Measurements from ENCODE around the gene PELI2. TPM values are rescaled to one million over a fixed set of nuclear protein-coding genes. Genes with fewer than 3 reads are reported as not detected.

Gene PELI2
- total RNA-seq, 4 donors from 2014 or later: 10.0 to 17.0 (median 13.2) TPM

DNA sequence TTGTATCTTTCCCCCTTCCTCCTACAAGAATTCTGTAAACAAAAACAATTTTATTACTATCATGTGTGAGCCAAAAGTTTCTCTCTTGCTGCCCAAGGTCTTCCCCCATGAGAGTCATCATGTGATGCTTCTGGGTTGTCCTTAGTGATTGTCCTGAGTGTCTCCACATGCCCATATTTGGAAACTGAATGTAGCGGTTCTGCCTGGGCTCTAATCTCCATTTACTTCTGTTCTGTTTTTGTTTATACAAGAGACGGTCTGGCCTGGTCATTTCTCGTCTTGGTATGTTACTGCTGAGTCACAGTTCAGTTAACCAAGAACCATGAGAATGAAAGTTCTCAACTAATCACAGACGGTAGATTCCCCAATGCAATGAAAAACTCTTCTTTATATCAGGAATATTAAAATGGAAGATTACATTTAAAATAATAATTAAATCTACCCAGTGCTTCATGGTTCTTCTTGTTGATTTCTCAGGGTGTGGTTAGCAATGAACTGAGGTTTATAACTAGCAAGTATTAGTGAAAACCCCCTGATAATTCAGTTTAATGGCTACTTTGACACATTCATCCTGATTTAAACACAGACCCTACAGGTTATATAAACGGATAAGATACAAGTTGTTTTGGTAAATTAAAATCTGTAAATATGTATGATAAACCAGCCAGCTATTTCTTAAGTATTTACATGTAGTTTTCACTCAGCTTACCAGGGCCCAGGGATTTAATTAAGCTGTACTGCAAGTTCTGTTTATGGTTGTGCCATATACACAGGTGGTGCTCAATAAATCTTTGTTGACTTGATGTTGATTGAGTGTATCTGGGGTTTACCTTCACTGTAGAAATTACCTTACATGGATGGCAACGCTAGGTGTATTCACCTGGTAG, 81.1 kb downstream of the PELI2 start:
- 54 to 64% methylated on average over 6 of the region's 6 CpGs for WGBS, 2 donors
- no peak overlapping the region for H3K4me3 ChIP-seq (ENCODE audit: low read depth, poor library complexity, severe bottlenecking)
- TF ChIP-seq POLR2A (IDR thresholded peaks at IDR 0.05): no peak
- TF ChIP-seq, protein P1, sequence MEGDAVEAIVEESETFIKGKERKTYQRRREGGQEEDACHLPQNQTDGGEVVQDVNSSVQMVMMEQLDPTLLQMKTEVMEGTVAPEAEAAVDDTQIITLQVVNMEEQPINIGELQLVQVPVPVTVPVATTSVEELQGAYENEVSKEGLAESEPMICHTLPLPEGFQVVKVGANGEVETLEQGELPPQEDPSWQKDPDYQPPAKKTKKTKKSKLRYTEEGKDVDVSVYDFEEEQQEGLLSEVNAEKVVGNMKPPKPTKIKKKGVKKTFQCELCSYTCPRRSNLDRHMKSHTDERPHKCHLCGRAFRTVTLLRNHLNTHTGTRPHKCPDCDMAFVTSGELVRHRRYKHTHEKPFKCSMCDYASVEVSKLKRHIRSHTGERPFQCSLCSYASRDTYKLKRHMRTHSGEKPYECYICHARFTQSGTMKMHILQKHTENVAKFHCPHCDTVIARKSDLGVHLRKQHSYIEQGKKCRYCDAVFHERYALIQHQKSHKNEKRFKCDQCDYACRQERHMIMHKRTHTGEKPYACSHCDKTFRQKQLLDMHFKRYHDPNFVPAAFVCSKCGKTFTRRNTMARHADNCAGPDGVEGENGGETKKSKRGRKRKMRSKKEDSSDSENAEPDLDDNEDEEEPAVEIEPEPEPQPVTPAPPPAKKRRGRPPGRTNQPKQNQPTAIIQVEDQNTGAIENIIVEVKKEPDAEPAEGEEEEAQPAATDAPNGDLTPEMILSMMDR (IDR thresholded peaks at IDR 0.05): no peak
- DNase-seq (ENCODE audit: low spot score in 2 of 2): peak in 1 of 2 donors; percentile 82
- intact Hi-C loops (cut with DNase I; ENCODE audit: low total_unique reads): no loop called here

DNA sequence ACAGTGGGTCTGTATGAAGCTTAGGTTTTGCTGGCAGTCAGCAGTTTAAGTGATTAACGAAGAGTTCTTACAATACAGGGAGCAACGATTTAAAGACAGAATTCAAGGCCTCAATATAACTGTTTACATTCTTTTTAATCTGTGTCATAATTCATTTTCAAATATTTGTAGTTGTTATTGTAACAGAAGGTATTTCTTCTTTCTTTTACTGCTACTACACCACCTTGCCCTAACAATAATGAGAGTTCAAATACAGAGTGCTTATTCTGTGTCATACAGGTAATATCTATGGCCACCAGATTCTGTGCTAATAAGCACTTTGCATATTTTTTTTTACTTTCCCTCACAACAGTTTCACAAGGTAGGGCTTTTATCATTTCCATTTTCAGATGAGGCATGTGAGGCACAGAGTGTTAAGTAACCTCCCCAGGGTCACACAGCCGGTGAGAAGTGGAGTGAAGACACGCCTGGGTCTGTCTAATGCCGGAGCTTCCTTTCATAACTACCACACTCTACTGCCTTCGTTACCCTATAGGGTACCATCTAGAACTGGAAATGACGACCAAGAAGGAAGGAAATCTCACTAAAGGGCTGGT, 81.9 kb downstream of the PELI2 start:
- intact Hi-C loops (cut with DNase I; ENCODE audit: low total_unique reads): no loop called here

DNA sequence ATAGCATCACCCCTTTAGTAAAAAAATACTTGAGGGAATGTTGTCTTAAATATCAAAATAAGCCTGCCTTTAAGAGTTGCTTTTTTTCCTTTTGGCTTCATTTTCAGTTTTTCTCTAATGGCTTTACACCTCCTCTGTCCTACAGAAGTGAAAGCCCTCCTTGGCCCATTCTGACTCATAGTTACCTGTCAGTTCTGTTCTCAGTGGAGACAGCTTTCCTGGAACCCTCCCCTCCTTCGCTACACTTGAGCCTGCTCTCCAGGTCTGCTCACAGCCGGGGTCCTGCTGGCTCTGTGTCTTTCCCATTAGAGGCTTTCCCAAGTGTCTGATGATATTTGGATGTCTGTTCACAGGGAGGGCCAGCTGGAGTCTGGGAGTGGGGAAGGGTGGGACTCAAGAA, 84.0 kb downstream of the PELI2 start:
- H3K4me3 ChIP-seq (ENCODE audit: low read depth, poor library complexity, severe bottlenecking): no peak overlapping the region
- no peak for DNase-seq (ENCODE audit: low spot score in 2 of 2)
- intact Hi-C loops (cut with DNase I; ENCODE audit: low total_unique reads): no loop called here
- TF ChIP-seq, protein P1 (IDR thresholded peaks at IDR 0.05): no peak
- no peak for TF ChIP-seq POLR2A (IDR thresholded peaks at IDR 0.05)
- 59% methylated on average over 2 of the region's 2 CpGs for WGBS, 2 donors

More for the DNA sequence above, 81.9 kb downstream of the PELI2 start:
- H3K4me3 ChIP-seq (ENCODE audit: low read depth, poor library complexity, severe bottlenecking): no peak overlapping the region
- no peak for DNase-seq (ENCODE audit: low spot score in 2 of 2)
- WGBS, 2 donors: 82 to 87% methylated on average over 7 of the region's 7 CpGs
- no peak for TF ChIP-seq POLR2A (IDR thresholded peaks at IDR 0.05)
- TF ChIP-seq, protein P1 (IDR thresholded peaks at IDR 0.05): no peak

DNA sequence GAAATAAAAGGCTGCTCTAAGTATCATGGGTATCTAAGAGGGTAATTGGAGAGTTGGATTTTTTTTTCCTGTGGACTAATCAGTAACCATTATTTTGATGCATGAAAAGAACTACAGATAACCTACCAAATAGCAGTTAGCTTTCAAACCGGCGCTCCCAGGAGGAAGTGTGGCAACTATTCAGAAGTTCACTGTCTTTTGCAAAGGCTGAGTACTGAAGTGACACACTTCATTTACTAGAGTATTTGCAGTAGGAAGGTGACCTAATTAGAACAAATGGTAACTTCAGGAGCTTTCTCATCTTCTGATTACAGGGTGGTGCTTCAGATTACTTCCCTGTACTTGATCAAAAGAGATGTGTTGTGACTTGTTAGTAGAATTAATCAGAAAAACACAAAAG, 87.7 kb downstream of the PELI2 start:
- no peak for DNase-seq (ENCODE audit: low spot score in 2 of 2)
- no peak overlapping the region for H3K4me3 ChIP-seq (ENCODE audit: low read depth, poor library complexity, severe bottlenecking)
- intact Hi-C loops (cut with DNase I; ENCODE audit: low total_unique reads): no loop called here
- WGBS, 2 donors: 18 to 38% methylated on average over 2 of the region's 2 CpGs
- no peak for TF ChIP-seq POLR2A (IDR thresholded peaks at IDR 0.05)
- TF ChIP-seq, protein P1 (IDR thresholded peaks at IDR 0.05): no peak

DNA sequence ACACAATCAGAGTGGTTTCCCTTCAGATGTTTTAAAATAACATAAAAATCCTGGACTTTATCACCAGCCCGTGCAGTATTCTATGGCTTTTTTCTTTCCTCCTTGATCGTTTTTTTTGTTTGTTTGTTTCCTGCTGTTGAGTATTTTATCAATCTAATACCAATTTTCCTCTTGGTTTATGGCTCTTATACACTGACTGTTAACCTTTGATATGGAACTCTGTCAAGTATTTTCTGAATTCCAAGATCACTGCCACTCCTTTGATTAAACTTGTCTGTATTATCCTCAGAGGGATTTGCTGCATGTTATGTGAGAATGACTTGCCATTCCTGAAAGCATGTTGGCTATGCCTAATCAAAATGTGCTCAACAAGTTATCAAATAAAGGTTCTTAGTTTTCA, 88.4 kb downstream of the PELI2 start:
- 27 to 29% methylated on average over 2 of the region's 2 CpGs for WGBS, 2 donors

More for the DNA sequence above, 88.4 kb downstream of the PELI2 start:
- DNase-seq (ENCODE audit: low spot score in 2 of 2): no peak
- H3K4me3 ChIP-seq (ENCODE audit: low read depth, poor library complexity, severe bottlenecking): no peak overlapping the region
- TF ChIP-seq, protein P1 (IDR thresholded peaks at IDR 0.05): no peak
- no peak for TF ChIP-seq POLR2A (IDR thresholded peaks at IDR 0.05)
- intact Hi-C loops (cut with DNase I; ENCODE audit: low total_unique reads): no loop called here

Measured in lower leg skin (tissue), 4 donors.